Measurements from ENCODE around the gene KCNMA1. TPM values are rescaled to one million over a fixed set of nuclear protein-coding genes. Genes with fewer than 3 reads are reported as not detected.
A peak's percentile ranks its signal among the peaks of the same experiment; 100 is the strongest.

Gene KCNMA1
- total and polyA plus RNA-seq, 9 of the 15 experiments (the other 6 are each of a cell fraction or from before 2014, with no cell fraction given), result 0.01 to 0.95 (median 0.15) TPM; not detected in 4

GRCh38 chr10:77673515-77674140 is 36.0 kb upstream of the KCNMA1 start (continued):
- peak; percentile 23; the same call in 1 of the 2 replicates for TF ChIP-seq ARID1B (IDR thresholded peaks at IDR 0.05)
- no peak for TF ChIP-seq HMG20A (CRISPR knock-in tag; conservative IDR thresholded peaks at IDR 0.05)
- TF ChIP-seq TRIM28 (IDR thresholded peaks at IDR 0.05), result 0 out of 2 replicates have a peak, but pooled peaks have one; percentile 42
- TF ChIP-seq EWSR1 (IDR thresholded peaks at IDR 0.05; ENCODE audit: borderline replicate concordance, low read depth, partially characterized antibody), result no peak
- TF ChIP-seq LARP7 (IDR thresholded peaks at IDR 0.05), result no peak
- TF ChIP-seq VEZF1 (CRISPR knock-in tag; IDR thresholded peaks at IDR 0.05), result no peak
- no peak for TF ChIP-seq BCL6 (CRISPR knock-in tag; IDR thresholded peaks at IDR 0.05)
- TF ChIP-seq CBFA2T2 (conservative IDR thresholded peaks at IDR 0.05), result peak; percentile 35; the same call in 1 of the 2 replicates
- peak; percentile 61 to 84 for TF ChIP-seq TRIM24 (IDR thresholded peaks at IDR 0.05)
- TF ChIP-seq ATF2 (CRISPR knock-in tag; IDR thresholded peaks at IDR 0.05), result no peak
- no peak for TF ChIP-seq NBN (IDR thresholded peaks at IDR 0.05; ENCODE audit: low read depth)
- TF ChIP-seq, protein P1, sequence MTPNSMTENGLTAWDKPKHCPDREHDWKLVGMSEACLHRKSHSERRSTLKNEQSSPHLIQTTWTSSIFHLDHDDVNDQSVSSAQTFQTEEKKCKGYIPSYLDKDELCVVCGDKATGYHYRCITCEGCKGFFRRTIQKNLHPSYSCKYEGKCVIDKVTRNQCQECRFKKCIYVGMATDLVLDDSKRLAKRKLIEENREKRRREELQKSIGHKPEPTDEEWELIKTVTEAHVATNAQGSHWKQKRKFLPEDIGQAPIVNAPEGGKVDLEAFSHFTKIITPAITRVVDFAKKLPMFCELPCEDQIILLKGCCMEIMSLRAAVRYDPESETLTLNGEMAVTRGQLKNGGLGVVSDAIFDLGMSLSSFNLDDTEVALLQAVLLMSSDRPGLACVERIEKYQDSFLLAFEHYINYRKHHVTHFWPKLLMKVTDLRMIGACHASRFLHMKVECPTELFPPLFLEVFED (CRISPR knock-in tag; conservative IDR thresholded peaks at IDR 0.05), result no peak
- no peak for TF ChIP-seq MCM3 (IDR thresholded peaks at IDR 0.05)
- no peak for TF ChIP-seq LCOR (CRISPR knock-in tag; IDR thresholded peaks at IDR 0.05)
- no peak; the same call in 1 of the 2 replicates for TF ChIP-seq FOSL1 (tag; conservative IDR thresholded peaks at IDR 0.05)
- no peak for TF ChIP-seq FOXM1 (IDR thresholded peaks at IDR 0.05; ENCODE audit: low read depth)
- TF ChIP-seq FOXM1 (CRISPR knock-in tag; IDR thresholded peaks at IDR 0.05; ENCODE audit: low read depth), result no peak
- no peak for TF ChIP-seq NELFE (IDR thresholded peaks at IDR 0.05; ENCODE audit: insufficient read depth, insufficient read length)
- no peak for TF ChIP-seq ASH1L (IDR thresholded peaks at IDR 0.05; ENCODE audit: borderline replicate concordance, low read depth, partially characterized antibody)
- TF ChIP-seq ZNF324 (CRISPR knock-in tag; IDR thresholded peaks at IDR 0.05), result no peak
- no peak for TF ChIP-seq ZFX (CRISPR knock-in tag; IDR thresholded peaks at IDR 0.05)
- TF ChIP-seq CBX3 (IDR thresholded peaks at IDR 0.05; ENCODE audit: borderline replicate concordance in 1 of 2, low read length in 2 of 2), result peak in 1 of 2 experiments; percentile 32; a peak in 1 of 3 replicates
- TF ChIP-seq ZNF184 (CRISPR knock-in tag; IDR thresholded peaks at IDR 0.05), result no peak
- no peak for TF ChIP-seq EP400 (IDR thresholded peaks at IDR 0.05)
- no peak for TF ChIP-seq HMG20B (CRISPR knock-in tag; IDR thresholded peaks at IDR 0.05)
- 0 out of 2 replicates have a peak, but pooled peaks have one; percentile 28 for TF ChIP-seq HDAC2 (IDR thresholded peaks at IDR 0.05)
